OCI-LY7 (cell line): ENCODE results near the gene CAMKV. TPM values are rescaled to one million over a fixed set of nuclear protein-coding genes. Genes with fewer than 3 reads are reported as not detected.
A peak's percentile ranks its signal among the peaks of the same experiment; 100 is the strongest.

ENCODE experiments used
- BruUV-seq: library from RNA; stranded (reverse); fragments of 400-500 nt; replicated peaks from 2 replicates; lab custom pipeline; 2021; lab: Mats Ljungman, UMichigan
- CTCF ChIA-PET: fragments of 300-600 bp; sonication (Branson Sonifier 250); formaldehyde crosslinking; loops from one replicate; lab custom pipeline; 2022; ENCODE audit warnings: antibody characterized with exemption; ENCODE audit not compliant: unreplicated experiment; lab: Charles Lee
- POLR2A ChIA-PET: fragments of 300-600 bp; sonication (Branson Sonifier 250); formaldehyde crosslinking; loops from one replicate; lab custom pipeline; 2022; ENCODE audit warnings: antibody characterized with exemption; lab: Charles Lee
- DNase-seq: peaks from one replicate; pipeline ENCODE4 v3.0.0-alpha.2; 2015; ENCODE audit warnings: low spot score
- H2AFZ ChIP-seq: fragments of 200-600 bp; sonication (generic), shearing (Covaris generic); 2 replicates; pipeline ENCODE4 v1.6.1; 2014; ENCODE audit warnings: mild to moderate bottlenecking, antibody characterized with exemption, low read length, moderate library complexity
- H3K27ac ChIP-seq: fragments of 200-600 bp; sonication (generic); 2 replicates; pipeline ENCODE4 v1.5.1; 2014; ENCODE audit warnings: mixed run types, low read depth, mild to moderate bottlenecking, moderate library complexity, low read length, inconsistent platforms; ENCODE audit not compliant: poor library complexity, severe bottlenecking
- H3K36me3 ChIP-seq: fragments of 200-600 bp; sonication (generic); 2 replicates; pipeline ENCODE4 v1.6.1; 2014; ENCODE audit warnings: mild to moderate bottlenecking, antibody characterized with exemption, low read length, moderate library complexity, mixed read lengths; ENCODE audit not compliant: insufficient read depth
- H3K4me1 ChIP-seq: fragments of 200-600 bp; sonication (generic); 2 replicates; pipeline ENCODE4 v1.5.1; 2014; ENCODE audit warnings: mild to moderate bottlenecking, low read length; ENCODE audit not compliant: insufficient read depth, poor library complexity, severe bottlenecking
- H3K4me2 ChIP-seq: fragments of 200-600 bp; sonication (generic); 2 replicates; pipeline ENCODE4 v1.6.1; 2014; ENCODE audit warnings: mild to moderate bottlenecking, low read length
- H3K4me3 ChIP-seq: fragments of 200-600 bp; sonication (generic); 2 replicates; pipeline ENCODE4 v1.5.1; 2014; ENCODE audit warnings: mild to moderate bottlenecking, low read depth, low read length; ENCODE audit not compliant: poor library complexity, severe bottlenecking
- H3K79me2 ChIP-seq: fragments of 200-600 bp; sonication (generic); 2 replicates; pipeline ENCODE4 v1.6.1; 2016; ENCODE audit warnings: low read depth, mild to moderate bottlenecking, low read length, moderate library complexity, mixed read lengths; ENCODE audit not compliant: insufficient read depth
- H3K9me2 ChIP-seq: fragments of 200-600 bp; sonication (generic); 2 replicates; pipeline ENCODE4 v1.6.1; 2016; ENCODE audit warnings: mild to moderate bottlenecking, low read length, mixed read lengths; ENCODE audit not compliant: insufficient read depth
- H3K9me3 ChIP-seq: fragments of 200-600 bp; sonication (generic); 2 replicates; pipeline ENCODE4 v1.6.1; 2014; ENCODE audit warnings: mild to moderate bottlenecking, mixed run types, low read length, mixed read lengths
- H4K20me1 ChIP-seq: fragments of 200-600 bp; sonication (generic); 2 replicates; pipeline ENCODE4 v1.6.1; 2014; ENCODE audit warnings: mild to moderate bottlenecking, antibody characterized with exemption, low read length, moderate library complexity, mixed read lengths; ENCODE audit not compliant: insufficient read depth
- CTCF ChIP-seq: fragments of 200-600 bp; sonication (generic); conservative IDR thresholded peaks from 2 replicates; pipeline ENCODE4 v1.5.1; 2014; ENCODE audit warnings: mild to moderate bottlenecking, antibody characterized with exemption, low read length, moderate library complexity, mixed read lengths
- EZH2phosphoT487 ChIP-seq: fragments of 200-600 bp; sonication (generic); IDR thresholded peaks from 2 replicates; pipeline ENCODE4 v1.6.1; 2018; ENCODE audit warnings: low read depth, borderline replicate concordance, mild to moderate bottlenecking, mixed run types, antibody characterized with exemption, low read length, moderate library complexity, mixed read lengths
- intact Hi-C: fragments of 100-400 bp; cut with micrococcal nuclease; formaldehyde crosslinking; loops from one replicate; pipeline ENCODE4 v1.10.0; 2022; ENCODE audit not compliant: unreplicated experiment
- total RNA-seq, 2 experiments: library from RNA; depleted of rRNA in 1 of 2; stranded (reverse); fragments of >200 nt in 1 of 2; shearing (Covaris generic) in 1 of 2; gene quantifications; 2 replicates each; pipeline ENCODE4 v1.2.3, GENCODE V29; 2014 to 2022

CAMKV gene
- total RNA-seq, 2 experiments from 2014 or later: 0.63 TPM; not detected in 1

- Histone ChIP-seq H3K9me2 (no peaks in the 10 kb centered on the region), H3K4me2 (peak within 1 kb of the TSS; percentile 19; the same call in 1 of the 2 replicates), H2AFZ (no peak within 1 kb of the TSS), H3K79me2 (no peaks in the 10 kb centered on the region), H3K36me3 (0 out of 2 replicates have a peak, but pooled peaks cover 2% of the 10 kb centered on the region), H3K4me3 (no peak within 1 kb of the TSS), H4K20me1 (no peaks in the 10 kb centered on the region), H3K9me3 (no peaks in the 10 kb centered on the region), H3K27ac (no peak within 1 kb of the TSS), H3K4me1 (peaks cover 27% of the 10 kb centered on the region)
- TF ChIP-seq CTCF: no peak
- no peak for TF ChIP-seq EZH2phosphoT487
- POLR2A ChIA-PET: interaction anchor here (0.7 kb wide), 1 partner anchor 1663 kb away, joined by 3 read pairs; no protein-coding TSS in a partner anchor
- no peak for DNase-seq
- intact Hi-C loops: loop anchor here (5.0 kb wide), 1 partner anchor 46 kb away; the partner anchor contains the start of gene TRAIP
- no TSS peak for BruUV-seq
- CTCF ChIA-PET: no interaction called here
Observed at GRCh38 chr3:49903451-49904424, 34.0 kb upstream of the CAMKV start, which contains the start of gene MST1R. MST1R (minus strand) TSS chr3:49903873; CDS start chr3:49903609, 264 bp downstream.

DNA sequence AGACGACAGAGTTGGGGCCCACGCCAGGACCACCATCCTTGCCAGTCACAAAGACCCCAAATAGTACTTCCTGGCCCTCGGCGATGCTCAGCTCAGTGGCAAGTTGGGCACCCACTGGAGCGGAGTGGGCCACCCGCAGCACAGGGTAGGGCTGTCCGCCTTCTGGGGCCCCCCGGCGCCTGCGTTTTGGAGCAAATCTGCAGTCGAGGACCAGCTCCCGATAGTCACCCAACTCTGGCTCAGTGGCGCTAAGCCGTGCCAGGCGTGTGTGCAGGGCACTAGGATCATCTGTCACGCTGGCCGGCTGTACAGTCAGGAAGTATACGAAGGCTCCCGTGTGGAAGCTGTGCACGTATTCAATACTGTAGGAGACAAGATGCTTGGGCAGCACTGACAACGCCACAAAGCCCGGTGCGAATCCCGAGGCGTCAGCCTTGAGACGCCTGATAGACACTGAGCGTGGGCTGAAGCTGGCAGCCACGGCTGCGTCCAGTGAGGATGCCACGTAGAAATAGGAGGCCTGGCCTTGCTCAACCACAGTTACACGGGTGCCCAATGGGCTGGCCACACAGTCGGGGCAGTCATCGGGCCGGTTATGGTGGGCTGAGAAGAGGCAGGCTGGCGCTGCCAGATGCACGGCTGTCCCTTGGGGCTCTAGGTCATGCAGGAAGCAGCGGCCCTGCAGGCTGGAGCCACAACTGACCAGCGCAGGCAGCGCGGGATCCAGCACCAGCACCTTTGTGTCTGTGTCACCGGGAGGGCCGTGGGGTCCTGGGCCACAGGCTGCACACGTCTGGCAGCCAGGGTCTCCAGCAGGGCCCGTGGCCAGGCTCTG is 33.0 kb upstream of the CAMKV start:
- BruUV-seq: no TSS peak
- Histone ChIP-seq H3K4me1 (peaks cover 27% of the 10 kb centered on the region), H4K20me1 (no peaks in the 10 kb centered on the region), H3K9me2 (no peaks in the 10 kb centered on the region), H2AFZ (no peak overlapping the region), H3K4me3 (no peak overlapping the region), H3K36me3 (no peaks in the 10 kb centered on the region), H3K79me2 (no peaks in the 10 kb centered on the region), H3K4me2 (peak overlapping the region; percentile 19; the same call in 1 of the 2 replicates), H3K27ac (no peak overlapping the region), H3K9me3 (no peaks in the 10 kb centered on the region)
- DNase-seq: no peak
- POLR2A ChIA-PET: interaction anchor here (0.5 to 1.4 kb wide), 2 partner anchors 53 to 97 kb away, joined by 3 to 7 read pairs; no protein-coding TSS in a partner anchor
- intact Hi-C loops: loop anchor here (5.0 kb wide), 1 partner anchor 45 kb away; the partner anchor contains the start of gene TRAIP
- CTCF ChIA-PET: no interaction called here
- TF ChIP-seq EZH2phosphoT487 (no peak), CTCF (no peak)
